GM21526 (cell line): ENCODE results near the gene FAM20C.
"Not testable (repeated sequence)": the region's sequence is repeated elsewhere in the genome, so short reads cannot be mapped to it uniquely, and the experiment has no call there.

Source experiments
- ATAC-seq: cut with Tn5 transposase; IDR thresholded peaks from one replicate; pipeline ENCODE4 v1.9.1; 2021; ENCODE audit warnings: moderate library complexity; ENCODE audit not compliant: unreplicated experiment, low FRiP score

The FAM20C gene

DNA sequence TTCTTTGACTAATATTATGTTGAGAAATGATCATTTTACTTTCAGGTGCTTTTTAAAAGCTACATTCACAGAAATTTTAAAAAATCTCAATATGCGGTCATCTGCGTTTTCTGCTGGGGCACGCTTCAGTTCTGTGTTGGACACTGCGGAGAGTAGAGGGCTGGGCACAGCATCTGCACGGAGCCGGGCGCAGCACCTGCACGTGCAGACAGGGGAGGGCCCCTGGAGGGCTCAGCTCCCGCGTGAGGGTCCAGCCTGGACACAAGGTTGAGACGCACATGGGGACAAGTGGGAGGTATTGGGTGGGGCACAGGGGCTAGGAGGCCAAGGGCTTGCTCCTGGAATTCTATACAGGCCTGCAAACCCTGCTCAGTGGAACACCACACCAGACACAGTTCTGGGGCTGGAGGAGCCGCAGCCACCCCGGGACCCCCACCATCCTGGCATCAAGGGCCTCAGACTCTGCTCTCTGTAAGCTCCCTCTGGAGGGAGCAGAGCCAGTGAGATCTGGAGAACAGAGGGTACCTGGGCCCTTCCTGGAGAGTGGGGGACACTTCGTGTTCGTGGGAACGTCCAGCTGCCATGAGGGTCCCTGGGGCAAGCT lies 20.4 kb upstream of the FAM20C start:
- ATAC-seq, result no peak

GRCh38 chr7:173209-173918 lies 19.0 kb upstream of the FAM20C start:
- ATAC-seq, result no peak

DNA sequence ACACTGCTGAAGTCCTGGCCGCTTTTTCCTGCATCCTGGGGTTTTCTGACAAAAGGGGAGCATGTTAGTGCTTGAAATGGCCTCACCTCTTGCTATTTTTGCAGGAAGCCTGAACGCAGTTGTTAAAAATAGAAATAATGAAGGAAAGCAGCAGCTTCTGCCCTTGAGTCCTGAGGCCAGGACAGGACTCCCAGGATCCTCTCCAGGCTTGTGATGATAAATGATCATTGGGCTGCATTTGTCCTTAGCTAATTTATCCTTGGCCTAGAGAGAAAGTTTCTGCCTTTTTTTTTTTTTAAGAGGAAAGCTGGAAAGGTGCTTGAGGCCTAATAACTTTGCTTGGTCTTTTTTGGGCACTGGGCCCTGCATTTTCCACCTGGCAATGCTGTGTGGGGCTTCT lies 17.7 kb upstream of the FAM20C start:
- no peak for ATAC-seq

GRCh38 chr7:175955-176354 lies 16.4 kb upstream of the FAM20C start:
- no peak for ATAC-seq

- no peak for ATAC-seq
These were observed 16.0 kb upstream of the FAM20C start for GRCh38 chr7:176381-176780.

DNA sequence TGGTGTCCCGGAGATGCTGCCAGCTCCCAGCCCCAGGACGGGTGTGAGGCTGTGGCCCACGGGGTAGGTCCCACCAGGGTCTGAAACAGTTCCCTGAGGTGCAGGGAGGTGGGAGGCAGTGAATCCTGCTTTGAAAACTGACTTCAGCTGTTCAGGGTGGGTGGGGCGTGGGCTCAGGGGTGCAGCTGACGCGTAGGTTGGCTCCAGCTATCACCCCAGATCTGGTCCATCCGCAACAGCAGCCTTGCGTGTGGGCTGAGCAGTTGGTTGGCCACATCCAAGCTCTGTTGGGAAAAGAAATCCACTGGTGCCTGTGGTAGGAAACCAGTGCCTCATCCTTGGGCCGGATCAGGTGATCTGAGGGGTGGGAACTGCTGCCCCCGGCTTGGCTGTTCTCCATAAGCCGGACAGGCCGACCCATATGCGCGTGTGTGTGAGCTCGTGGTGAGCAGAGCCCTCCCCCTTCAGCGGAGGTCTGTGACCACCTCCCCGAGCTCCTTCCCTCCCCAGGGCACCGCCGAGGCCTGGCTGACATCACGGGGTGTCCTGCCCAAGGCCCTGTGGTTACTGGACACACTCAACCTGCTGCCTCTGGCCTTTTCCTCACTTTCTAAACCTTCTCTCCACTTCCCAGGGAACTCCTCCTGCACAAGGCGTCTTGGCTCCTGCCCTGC lies 15.4 kb upstream of the FAM20C start:
- ATAC-seq, result no peak

GRCh38 chr7:178444-178843 lies 13.9 kb upstream of the FAM20C start:
- no peak for ATAC-seq

DNA sequence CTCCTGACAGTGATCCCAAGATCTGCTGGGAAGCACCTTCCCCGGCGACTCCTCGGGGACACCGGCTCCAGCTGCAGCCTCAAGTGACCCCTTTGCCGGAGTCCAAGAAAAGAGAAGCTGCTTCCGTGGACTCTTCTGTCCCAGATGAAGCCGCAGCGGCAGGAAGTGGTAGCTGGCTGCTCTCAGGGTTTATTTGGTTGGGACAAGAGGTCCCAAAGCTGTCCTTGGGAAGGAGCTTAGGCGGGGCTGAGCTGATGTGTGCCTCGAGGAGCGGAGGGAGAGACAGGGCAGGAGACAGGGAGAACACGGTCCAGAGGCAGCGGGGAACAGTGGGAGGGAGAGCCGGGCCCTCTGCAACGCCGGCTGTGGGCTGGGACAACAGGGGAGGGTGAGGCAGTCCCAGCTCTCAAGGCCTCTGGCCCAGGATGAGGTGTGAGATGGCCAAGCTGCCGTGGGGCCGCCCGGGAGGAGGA lies 13.1 kb upstream of the FAM20C start:
- ATAC-seq, result no peak

GRCh38 chr7:179948-180694 lies 12.2 kb upstream of the FAM20C start:
- no peak for ATAC-seq

DNA sequence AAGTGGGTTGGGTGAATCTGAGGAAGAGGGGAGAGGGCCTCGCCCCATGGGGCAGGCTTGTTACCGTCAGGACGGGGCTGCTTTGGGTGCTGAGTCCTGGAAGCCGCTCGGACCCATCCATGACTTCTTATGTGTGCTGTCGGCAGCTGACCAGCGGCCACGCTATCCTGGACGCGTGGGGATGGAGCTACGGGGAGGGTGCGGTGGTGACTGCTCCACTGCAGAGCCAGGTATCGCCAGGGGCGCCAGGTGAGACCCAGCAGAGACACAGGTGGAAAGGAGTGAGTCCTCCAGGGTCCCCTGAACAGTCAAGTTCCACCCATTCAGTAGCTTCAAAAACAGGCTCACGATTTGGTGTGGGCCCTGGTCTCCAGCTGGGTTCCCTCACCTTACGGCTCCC lies 10.6 kb upstream of the FAM20C start:
- no peak for ATAC-seq

DNA sequence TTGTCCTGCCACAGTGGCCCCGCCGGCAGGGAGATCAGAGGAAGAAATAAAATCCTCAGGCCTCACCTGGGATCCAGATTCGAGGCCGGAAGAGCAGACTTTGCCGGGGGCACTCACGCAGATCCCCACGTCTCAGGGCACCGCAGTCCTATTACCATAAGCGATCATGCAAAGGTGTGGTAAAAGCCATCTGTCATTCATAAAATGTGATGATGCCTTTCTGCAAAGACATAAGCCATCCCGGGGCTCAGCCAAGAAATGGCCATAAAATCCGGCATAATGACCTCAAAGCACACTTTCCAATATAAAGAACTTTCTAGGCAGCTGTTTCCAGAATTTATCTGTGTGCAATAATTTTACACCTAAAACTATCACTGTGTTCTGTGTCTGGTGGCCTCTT lies 9.9 kb upstream of the FAM20C start:
- not testable (repeated sequence) for ATAC-seq

- no peak for ATAC-seq
These were observed 8.7 kb upstream of the FAM20C start for GRCh38 chr7:183496-184292.

- ATAC-seq, result no peak
These were observed 7.8 kb upstream of the FAM20C start for GRCh38 chr7:184294-185264.

DNA sequence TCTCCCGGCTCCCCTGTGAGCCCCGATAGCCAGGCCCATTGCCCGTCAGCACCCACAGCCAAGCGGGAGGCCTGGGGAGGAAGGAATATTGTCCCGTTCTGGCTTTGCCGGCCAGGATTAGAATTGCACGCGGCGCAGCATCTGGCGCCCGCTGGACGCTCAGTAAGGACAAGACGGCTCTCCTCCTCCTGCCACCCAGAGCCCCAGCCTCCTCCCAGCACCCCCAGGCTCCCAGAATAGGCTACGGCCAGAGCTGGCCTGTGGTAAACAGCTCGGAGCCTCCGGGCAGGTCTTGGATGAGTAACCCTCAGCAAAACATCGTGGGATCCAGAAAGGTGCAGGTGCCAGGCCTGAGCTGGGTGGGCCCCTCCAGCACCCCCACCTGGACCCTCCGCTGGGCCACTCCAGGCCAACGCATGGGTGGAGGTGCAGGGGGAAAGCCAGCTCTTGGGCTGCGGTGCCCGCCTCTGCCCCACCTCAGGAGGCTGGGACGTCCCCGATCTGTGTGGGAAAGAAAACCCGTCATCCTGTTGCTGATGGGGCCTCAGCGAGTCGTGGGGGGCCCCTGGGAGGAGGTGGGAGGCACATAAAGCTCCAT lies 5.8 kb upstream of the FAM20C start:
- ATAC-seq, result no peak

DNA sequence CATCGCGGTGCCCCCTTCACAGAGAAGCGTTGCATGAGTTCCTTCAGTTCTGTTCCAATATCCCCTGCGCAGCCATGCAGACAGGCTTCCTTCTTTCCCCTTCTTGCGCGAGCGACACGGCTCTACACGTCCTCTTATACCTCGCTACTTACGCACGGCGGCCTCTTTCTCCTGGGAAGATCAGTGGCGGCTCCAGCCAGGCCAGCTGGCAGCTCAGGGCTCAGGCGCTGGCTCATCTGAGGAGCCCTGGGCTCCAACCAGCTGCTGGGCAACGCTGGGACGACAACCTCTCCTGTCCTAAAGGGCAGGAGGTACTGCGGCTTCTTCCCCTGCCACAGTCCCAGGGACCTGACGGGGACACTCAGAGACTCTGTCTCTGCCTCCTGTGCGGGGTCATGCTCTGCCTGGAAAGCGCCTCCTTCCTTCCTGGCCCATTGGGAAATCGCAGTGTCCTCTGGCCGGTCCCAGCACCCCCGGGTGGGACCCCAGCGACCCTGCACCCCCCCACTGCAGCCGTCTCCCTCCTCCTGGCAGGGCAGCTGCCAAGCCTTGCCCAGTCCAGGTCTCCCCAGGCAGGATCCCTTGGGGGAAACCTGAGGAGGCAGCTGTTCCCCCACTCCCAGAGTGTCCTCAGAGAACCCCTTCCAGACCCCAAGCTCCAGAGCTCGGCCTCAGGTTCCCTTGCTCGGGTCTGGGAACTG lies 5.0 kb upstream of the FAM20C start:
- ATAC-seq, result no peak

- ATAC-seq, result no peak
These were observed 4.2 kb upstream of the FAM20C start for GRCh38 chr7:188174-188573.

GRCh38 chr7:188727-189500 lies 3.5 kb upstream of the FAM20C start:
- ATAC-seq, result no peak
